Stomach (tissue), 9 donors: ENCODE data around the gene MSI1. TPM values are rescaled to one million over a fixed set of nuclear protein-coding genes. Genes with fewer than 3 reads are reported as not detected.

Source experiments
- DNase-seq, 2 donors: peaks; one replicate each; pipeline versions ENCODE4 v3.0.0 to v3.0.0-alpha.2; 2013 to 2019
- H3K27ac ChIP-seq, 5 donors: fragments of 200-600 bp in 4 of 5; sonication (generic) in 4 of 5; one replicate each; pipeline ENCODE4 v1.5.1; 2013 to 2019; ENCODE audit warnings: mild to moderate bottlenecking in 1 of 5, moderate library complexity in 1 of 5
- H3K27me3 ChIP-seq, 3 donors: fragments of 200-600 bp; sonication (generic); one replicate each; pipeline ENCODE4 v1.5.1; 2017 to 2019; ENCODE audit warnings: mixed run types in 1 of 3
- H3K36me3 ChIP-seq, 4 donors: fragments of 200-600 bp; sonication (generic); 1 replicate in 3 of 4; 2 replicates in 1 of 4; pipeline ENCODE4 v1.5.1; 2016 to 2019
- H3K4me1 ChIP-seq, 4 donors: fragments of 200-600 bp; sonication (generic); one replicate each; pipeline ENCODE4 v1.5.1; 2016 to 2019
- H3K4me3 ChIP-seq, 4 donors: fragments of 200-600 bp; sonication (generic) in 3 of 4; one replicate each; pipeline ENCODE4 v1.5.1; 2016 to 2019; ENCODE audit warnings: mild to moderate bottlenecking in 1 of 4
- H3K9me3 ChIP-seq, 4 donors: fragments of 200-600 bp; sonication (generic); one replicate each; pipeline ENCODE4 v1.5.1; 2016 to 2019
- EP300 ChIP-seq: sonication (generic); formaldehyde crosslinking; IDR thresholded peaks from one replicate; pipeline ENCODE4 v1.6.1; 2017; ENCODE audit warnings: antibody characterized with exemption
- POLR2A ChIP-seq, 4 donors: fragments of 450-650 bp; IDR thresholded peaks; one replicate each; pipeline ENCODE4 v1.6.1; 2016; ENCODE audit warnings: antibody characterized with exemption in 4 of 4, control low read depth in 2 of 4, mild to moderate bottlenecking in 1 of 4, moderate library complexity in 1 of 4
- POLR2AphosphoS5 ChIP-seq, 3 donors: sonication (generic); formaldehyde crosslinking; IDR thresholded peaks; one replicate each; pipeline ENCODE4 v1.6.1; 2016; ENCODE audit warnings: antibody characterized with exemption in 3 of 3
- WGBS, 5 donors: extraction: QIAGEN DNeasy Blood & Tissue Kit in 3 of 5; methylation state at CpG; one replicate each; pipeline versions ENCODE4 v1.1.5 to v1.1.7; 2013 to 2018; 5-methylcytosine and 5-hydroxymethylcytosine counted together
- intact Hi-C: fragments of 100-400 bp; cut with DNase I; formaldehyde crosslinking; loops from one replicate; pipeline ENCODE4 v1.15.1; 2023; ENCODE audit warnings: low total_unique reads
- polyA plus RNA-seq, 3 donors: library from polyadenylated mRNA; stranded (reverse); fragments of 200-250 nt; gene quantifications; one replicate each; pipeline ENCODE4 v1.2.3, GENCODE V29; 2013
- total RNA-seq, 5 donors: library from RNA; depleted of rRNA; stranded (reverse); fragments of >200 nt; gene quantifications; one replicate each; pipeline versions ENCODE4 v1.1.0 to v1.2.3, GENCODE V29; 2014 to 2016
- TF ChIP-seq, protein P1 (sequence below), 7 experiments: fragments of 450-650 bp in 4 of 7; fragments of 200-600 bp in 3 of 7; sonication (generic) in 3 of 7; IDR thresholded peaks; one replicate each; pipeline ENCODE4 v1.5.1; 2016 to 2019; ENCODE audit warnings: antibody characterized with exemption in 7 of 7, control low read depth in 2 of 7, mild to moderate bottlenecking in 1 of 7
- donor health status: healthy with polysubstance abuse.
- donor health status: Bipolar disorder and iron deficiency.
- donor health status: healthy.

Gene MSI1
- total and polyA plus RNA-seq, 8 donors, result 0.58 to 7.1 (median 1.6) TPM; not detected in 2

DNA sequence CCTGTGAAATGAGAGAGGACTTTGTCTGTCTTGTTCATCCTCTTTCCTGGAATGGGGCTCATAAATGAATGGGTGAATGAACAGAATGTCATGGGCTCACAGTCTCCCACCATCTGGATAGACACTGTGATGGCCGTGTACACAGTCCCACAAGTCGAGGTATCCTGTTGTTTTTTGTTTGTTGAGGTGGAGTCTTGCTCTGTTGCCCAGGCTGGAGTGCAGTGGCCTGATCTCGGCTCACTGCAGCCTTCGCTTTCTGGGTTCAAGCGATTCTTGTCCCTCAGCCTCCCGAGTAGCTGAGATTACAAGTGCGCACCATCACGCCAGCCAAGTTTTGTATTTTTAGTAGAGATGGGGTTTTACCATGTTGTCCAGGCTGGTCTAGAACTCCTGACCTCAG is 25.3 kb downstream of the MSI1 start:
- peaks cover 0 to 6% (median 0%) of the 10 kb centered on the region in 4 donors for H3K4me1 ChIP-seq
- no peaks in the 10 kb centered on the region for H3K27me3 ChIP-seq
- no peaks in the 10 kb centered on the region for H3K9me3 ChIP-seq
- peaks cover 0 to 43% (median 32%) of the 10 kb centered on the region in 4 donors for H3K36me3 ChIP-seq
- H3K4me3 ChIP-seq, result no peak overlapping the region
- intact Hi-C loops, result no loop called here
- no peak for TF ChIP-seq POLR2A (IDR thresholded peaks at IDR 0.05)
- no peak for TF ChIP-seq EP300
- TF ChIP-seq, protein P1, sequence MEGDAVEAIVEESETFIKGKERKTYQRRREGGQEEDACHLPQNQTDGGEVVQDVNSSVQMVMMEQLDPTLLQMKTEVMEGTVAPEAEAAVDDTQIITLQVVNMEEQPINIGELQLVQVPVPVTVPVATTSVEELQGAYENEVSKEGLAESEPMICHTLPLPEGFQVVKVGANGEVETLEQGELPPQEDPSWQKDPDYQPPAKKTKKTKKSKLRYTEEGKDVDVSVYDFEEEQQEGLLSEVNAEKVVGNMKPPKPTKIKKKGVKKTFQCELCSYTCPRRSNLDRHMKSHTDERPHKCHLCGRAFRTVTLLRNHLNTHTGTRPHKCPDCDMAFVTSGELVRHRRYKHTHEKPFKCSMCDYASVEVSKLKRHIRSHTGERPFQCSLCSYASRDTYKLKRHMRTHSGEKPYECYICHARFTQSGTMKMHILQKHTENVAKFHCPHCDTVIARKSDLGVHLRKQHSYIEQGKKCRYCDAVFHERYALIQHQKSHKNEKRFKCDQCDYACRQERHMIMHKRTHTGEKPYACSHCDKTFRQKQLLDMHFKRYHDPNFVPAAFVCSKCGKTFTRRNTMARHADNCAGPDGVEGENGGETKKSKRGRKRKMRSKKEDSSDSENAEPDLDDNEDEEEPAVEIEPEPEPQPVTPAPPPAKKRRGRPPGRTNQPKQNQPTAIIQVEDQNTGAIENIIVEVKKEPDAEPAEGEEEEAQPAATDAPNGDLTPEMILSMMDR (IDR thresholded peaks at IDR 0.05), result no peak
- TF ChIP-seq POLR2AphosphoS5 (IDR thresholded peaks at IDR 0.05), result no peak
- DNase-seq, result no peak
- no peak overlapping the region for H3K27ac ChIP-seq
- WGBS, 5 donors, result 78 to 86% (median 82%) methylated on average over 8 of the region's 8 CpGs

DNA sequence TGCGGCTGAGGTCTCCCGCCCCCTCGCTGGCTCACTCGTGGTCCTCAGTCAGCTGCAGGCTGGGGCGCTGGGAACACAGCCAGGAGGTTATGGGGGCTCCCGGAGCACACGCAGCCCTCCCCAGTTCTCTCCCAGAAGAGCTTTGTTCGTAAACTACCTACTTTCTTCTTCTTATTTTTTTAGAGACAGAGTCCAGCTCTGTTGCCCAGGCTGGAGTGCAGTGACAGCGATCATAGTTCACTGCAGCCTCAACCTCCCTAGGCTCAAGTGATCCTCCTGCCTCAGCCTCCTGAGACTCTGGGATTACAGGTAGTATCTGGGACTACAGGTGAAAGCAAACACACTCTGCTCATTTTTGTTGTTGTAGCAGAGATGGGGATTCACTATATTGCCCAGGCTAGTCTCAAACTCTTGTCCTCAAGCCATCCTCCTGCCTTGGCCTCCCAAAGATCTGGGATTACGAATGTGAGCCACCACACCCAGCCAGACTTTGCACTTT is 25.9 kb downstream of the MSI1 start:
- Histone ChIP-seq H3K9me3 (peaks cover 0 to 3% (median 0%) of the 10 kb centered on the region in 4 donors), H3K4me3 (no peak overlapping the region), H3K27me3 (no peaks in the 10 kb centered on the region), H3K27ac (no peak overlapping the region), H3K4me1 (peaks cover 0 to 6% (median 0%) of the 10 kb centered on the region in 4 donors), H3K36me3 (peaks cover 0 to 43% (median 32%) of the 10 kb centered on the region in 4 donors)
- TF ChIP-seq POLR2AphosphoS5 (IDR thresholded peaks at IDR 0.05) (no peak), EP300 (no peak), POLR2A (IDR thresholded peaks at IDR 0.05) (no peak)
- TF ChIP-seq, protein P1 (IDR thresholded peaks at IDR 0.05), result no peak
- WGBS, 5 donors, result 72 to 83% (median 75%) methylated on average over 5 to 10 of the region's 10 CpGs
- DNase-seq, result no peak
- intact Hi-C loops, result no loop called here

DNA sequence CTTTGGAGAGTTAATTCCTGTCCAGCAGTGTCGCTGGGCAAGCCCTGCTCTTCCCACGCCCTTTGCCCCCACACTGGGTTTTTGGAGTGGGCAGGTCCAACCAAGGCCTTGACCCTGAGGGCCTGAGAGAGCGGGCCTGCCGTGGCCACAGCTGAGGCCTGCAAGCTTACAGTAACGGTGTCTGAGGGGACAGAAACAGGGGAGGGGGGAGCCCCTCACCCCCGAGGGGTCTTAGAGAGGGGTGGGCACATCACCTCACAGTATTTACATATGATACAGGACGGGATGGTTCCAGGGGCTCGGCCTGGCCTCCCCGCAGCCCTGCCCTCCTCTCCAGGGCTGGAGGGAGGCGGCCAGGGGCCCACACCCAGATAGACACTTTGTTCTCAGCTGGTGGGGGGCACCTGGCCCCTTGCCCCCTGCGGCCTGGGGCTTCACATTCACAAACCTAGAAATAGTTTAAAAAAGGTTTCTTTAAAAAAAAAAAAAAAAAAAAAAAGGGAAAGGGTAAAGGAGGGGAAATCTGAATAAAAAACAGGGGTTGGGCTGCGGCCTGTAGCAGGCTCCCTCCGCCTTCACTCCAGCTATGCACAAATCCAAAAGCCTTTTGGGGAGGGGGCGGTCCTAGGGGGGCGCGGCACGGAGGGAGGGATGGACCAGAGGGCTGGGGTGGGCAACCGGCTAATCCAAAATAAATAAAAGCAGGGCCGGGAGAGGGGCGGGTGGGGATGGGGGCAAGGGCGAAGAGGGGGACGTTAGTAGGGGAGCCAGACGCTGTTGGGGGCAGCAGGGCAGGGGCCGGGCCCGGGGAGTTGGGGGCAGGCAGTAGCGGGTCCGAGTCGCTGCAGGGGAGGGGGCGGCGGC is 26.6 kb downstream of the MSI1 start:
- Histone ChIP-seq H3K4me1 (peaks cover 0 to 6% (median 0%) of the 10 kb centered on the region in 4 donors), H3K27ac (no peak overlapping the region), H3K27me3 (no peaks in the 10 kb centered on the region), H3K4me3 (no peak overlapping the region), H3K36me3 (peaks cover 0 to 40% (median 30%) of the 10 kb centered on the region in 4 donors), H3K9me3 (peaks cover 0 to 10% (median 3%) of the 10 kb centered on the region in 4 donors)
- TF ChIP-seq, protein P1 (IDR thresholded peaks at IDR 0.05), result no peak
- TF ChIP-seq POLR2A (IDR thresholded peaks at IDR 0.05), result no peak
- no peak for TF ChIP-seq POLR2AphosphoS5 (IDR thresholded peaks at IDR 0.05)
- TF ChIP-seq EP300, result no peak
- WGBS, 5 donors, result 56 to 74% (median 66%) methylated on average over 18 to 30 of the region's 30 CpGs
- no peak for DNase-seq
- intact Hi-C loops, result no loop called here

DNA sequence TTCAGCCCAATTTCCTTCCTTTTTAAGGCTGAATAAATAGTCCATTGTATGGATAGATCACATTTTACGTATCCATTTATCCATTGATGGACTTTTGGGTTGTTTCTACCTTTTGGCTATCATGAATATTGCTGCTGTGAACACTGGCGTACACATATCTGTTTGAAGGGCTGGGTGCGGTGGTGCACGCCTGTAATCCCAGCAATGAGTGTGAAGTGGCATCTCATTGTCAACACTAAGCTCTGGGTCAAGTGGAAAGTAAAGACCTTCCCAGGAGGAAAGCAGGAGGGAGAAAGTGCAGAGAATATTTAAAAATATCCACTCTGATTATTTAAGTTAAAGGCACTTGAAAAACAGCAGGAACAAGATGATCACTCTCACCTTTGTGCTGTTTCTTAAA is 29.7 kb downstream of the MSI1 start:
- peaks cover 0 to 6% (median 2%) of the 10 kb centered on the region in 4 donors for H3K4me1 ChIP-seq
- H3K27me3 ChIP-seq, result no peaks in the 10 kb centered on the region
- peaks cover 0 to 15% (median 5%) of the 10 kb centered on the region in 4 donors for H3K9me3 ChIP-seq
- TF ChIP-seq, protein P1 (IDR thresholded peaks at IDR 0.05), result no peak
- TF ChIP-seq POLR2AphosphoS5 (IDR thresholded peaks at IDR 0.05), result no peak
- no peak for TF ChIP-seq EP300
- no peak for TF ChIP-seq POLR2A (IDR thresholded peaks at IDR 0.05)
- peaks cover 0 to 13% (median 6%) of the 10 kb centered on the region in 4 donors for H3K36me3 ChIP-seq
- no peak overlapping the region for H3K4me3 ChIP-seq
- intact Hi-C loops, result no loop called here
- no peak overlapping the region for H3K27ac ChIP-seq
- DNase-seq, result no peak
- 76 to 90% (median 80%) methylated on average over 4 of the region's 4 CpGs for WGBS, 5 donors
